Gastroesophageal sphincter (tissue), 4 donors: Measurements from ENCODE around the gene ZNF57. TPM values are rescaled to one million over a fixed set of nuclear protein-coding genes. Genes with fewer than 3 reads are reported as not detected.
A peak's percentile ranks its signal among the peaks of the same experiment; 100 is the strongest.

Source experiments
- ATAC-seq: fragments of 150-250 bp; one replicate; pipeline ENCODE4 v1.9.1; 2016; ENCODE audit warnings: mild to moderate bottlenecking, moderate library complexity
- H3K27ac ChIP-seq, 4 donors: fragments of 200-600 bp; sonication (generic) in 3 of 4; 1 replicate in 3 of 4; 2 replicates in 1 of 4; pipeline ENCODE4 v1.5.1; 2016 to 2019
- H3K27me3 ChIP-seq: fragments of 200-600 bp; sonication (generic); one replicate; pipeline ENCODE4 v1.5.1; 2019
- H3K36me3 ChIP-seq, 2 donors: fragments of 200-600 bp; sonication (generic); one replicate each; pipeline ENCODE4 v1.5.1; 2019; ENCODE audit warnings: control low read depth in 1 of 2
- H3K4me1 ChIP-seq, 3 donors: fragments of 200-600 bp; sonication (generic); 1 replicate in 2 of 3; 2 replicates in 1 of 3; pipeline ENCODE4 v1.5.1; 2016 to 2019; ENCODE audit warnings: control low read depth in 2 of 3
- H3K4me3 ChIP-seq, 2 donors: fragments of 200-600 bp; sonication (generic); one replicate each; pipeline ENCODE4 v1.5.1; 2019; ENCODE audit warnings: mild to moderate bottlenecking in 1 of 2, moderate library complexity in 1 of 2
- H3K9me3 ChIP-seq, 3 donors: fragments of 200-600 bp; sonication (generic); one replicate each; pipeline ENCODE4 v1.5.1; 2017 to 2019; ENCODE audit warnings: control low read depth in 2 of 3
- CTCF ChIP-seq, 4 experiments: fragments of 200-600 bp in 2 of 4; fragments of 450-650 bp in 2 of 4; sonication (generic) in 1 of 4; IDR thresholded peaks; one replicate each; pipeline ENCODE4 v1.5.1; 2017 to 2019; ENCODE audit warnings: antibody characterized with exemption in 4 of 4, mild to moderate bottlenecking in 2 of 4, moderate library complexity in 2 of 4
- EP300 ChIP-seq: sonication (generic); formaldehyde crosslinking; IDR thresholded peaks from one replicate; pipeline ENCODE4 v1.6.1; 2017; ENCODE audit warnings: antibody characterized with exemption, mild to moderate bottlenecking
- POLR2A ChIP-seq, 2 donors: fragments of 450-650 bp; IDR thresholded peaks; one replicate each; pipeline ENCODE4 v1.6.1; 2017; ENCODE audit warnings: antibody characterized with exemption in 2 of 2, mild to moderate bottlenecking in 2 of 2, moderate library complexity in 1 of 2
- POLR2AphosphoS5 ChIP-seq: sonication (generic); formaldehyde crosslinking; IDR thresholded peaks from one replicate; pipeline ENCODE4 v1.6.1; 2017; ENCODE audit warnings: antibody characterized with exemption
- WGBS, 2 donors: methylation state at CpG; one replicate each; pipeline ENCODE4 v1.1.5; 2018; ENCODE audit warnings: low coverage in 1 of 2; 5-methylcytosine and 5-hydroxymethylcytosine counted together
- total RNA-seq, 4 donors: library from RNA; depleted of rRNA; stranded (reverse); fragments of >200 nt; gene quantifications; one replicate each; pipeline ENCODE4 v1.1.0, GENCODE V29; 2016

The ZNF57 gene
- total RNA-seq, 4 donors from 2014 or later, result 1.3 to 3.8 (median 2.8) TPM

- Histone ChIP-seq H3K27ac (no peak overlapping the region), H3K9me3 (no peaks in the 10 kb centered on the region), H3K27me3 (no peaks in the 10 kb centered on the region), H3K4me1 (peaks cover 0 to 31% (median 6%) of the 10 kb centered on the region in 3 donors), H3K4me3 (no peak overlapping the region), H3K36me3 (no peaks in the 10 kb centered on the region)
- TF ChIP-seq POLR2AphosphoS5 (no peak), POLR2A (IDR thresholded peaks at IDR 0.05) (no peak), CTCF (IDR thresholded peaks at IDR 0.05) (no peak), EP300 (no peak)
- ATAC-seq, result no peak
- 78 to 84% methylated on average over 1 to 4 of the region's 5 CpGs for WGBS, 2 donors
Measured at GRCh38 chr19:2964874-2965273, 64.1 kb downstream of the ZNF57 start.

GRCh38 chr19:2967972-2968371 lies 67.2 kb downstream of the ZNF57 start:
- Histone ChIP-seq H3K27ac (peak overlapping the region in 1 of 4 donors; percentile 82), H3K27me3 (no peaks in the 10 kb centered on the region)

More at GRCh38 chr19:2967972-2968371, 67.2 kb downstream of the ZNF57 start:
- H3K4me3 ChIP-seq, result no peak overlapping the region
- no peak for TF ChIP-seq POLR2AphosphoS5
- TF ChIP-seq POLR2A (IDR thresholded peaks at IDR 0.05), result no peak
- no peak for TF ChIP-seq CTCF (IDR thresholded peaks at IDR 0.05)
- no peak for TF ChIP-seq EP300
- ATAC-seq, result no peak
- no peaks in the 10 kb centered on the region for H3K9me3 ChIP-seq
- H3K36me3 ChIP-seq, result no peaks in the 10 kb centered on the region
- peaks cover 0 to 50% (median 26%) of the 10 kb centered on the region in 3 donors for H3K4me1 ChIP-seq
- WGBS, 2 donors, result 78 to 84% methylated on average over 8 of the region's 8 CpGs

Other genes with a start within 250 kb of the ZNF57 start
- gene GNG7, start 198.2 kb upstream of the ZNF57 start, total RNA-seq, result 10 to 100 TPM in 2 of 4 donors, 1 to 10 TPM in 2; 4.7 to 15.6 (median 9.2) TPM
- 10 to 100 TPM in 3 of 4 donors, 1 to 10 TPM in 1; 4.7 to 25.8 (median 11.7) TPM for gene DIRAS1, start 179.6 kb upstream of the ZNF57 start, total RNA-seq
- 10 to 100 TPM; 26.3 to 42.7 (median 30.7) TPM for gene SLC39A3, start 160.9 kb upstream of the ZNF57 start, total RNA-seq
- gene SGTA, start 117.7 kb upstream of the ZNF57 start, total RNA-seq, result 10 to 100 TPM; 45.3 to 65.5 (median 47.2) TPM
- gene THOP1, start 115.4 kb upstream of the ZNF57 start, total RNA-seq, result 10 to 100 TPM; 26.9 to 58.4 (median 38.7) TPM
- gene ZNF554, start 81.1 kb upstream of the ZNF57 start, total RNA-seq, result 1 to 10 TPM; 3.5 to 7.8 (median 5.5) TPM
- gene ZNF555, start 59.5 kb upstream of the ZNF57 start, total RNA-seq, result 10 to 100 TPM in 1 of 4 donors, 1 to 10 TPM in 3; 4.2 to 10.9 (median 7.6) TPM
- under 1 TPM in 3 of 4 donors, not detected in 1; 0.27 to 0.47 (median 0.27) TPM for gene ZNF556, start 33.6 kb upstream of the ZNF57 start, total RNA-seq
- gene ZNF77, start 44.0 kb downstream of the ZNF57 start, total RNA-seq, result 1 to 10 TPM; 2.2 to 6.8 (median 3.4) TPM
- under 1 TPM in 3 of 4 donors, not detected in 1; 0.19 to 0.64 (median 0.40) TPM for gene TLE6, start 76.6 kb downstream of the ZNF57 start, total RNA-seq
- gene TLE2, start 128.4 kb downstream of the ZNF57 start, total RNA-seq, result 10 to 100 TPM; 27.1 to 46.1 (median 34.4) TPM
- 100 to 1,000 TPM; 502 to 905 (median 558) TPM for gene TLE5, start 161.6 kb downstream of the ZNF57 start, total RNA-seq
- 100 to 1,000 TPM in 1 of 4 donors, 10 to 100 TPM in 3; 68.4 to 154 (median 83.4) TPM for gene GNA11, start 193.4 kb downstream of the ZNF57 start, total RNA-seq
- gene GNA15, start 235.1 kb downstream of the ZNF57 start, total RNA-seq, result 1 to 10 TPM; 1.2 to 9.3 (median 5.7) TPM